DMS 273 (cell line): ENCODE results near the gene PRKAR2B.
"Not testable (repeated sequence)": the region's sequence is repeated elsewhere in the genome, so short reads cannot be mapped to it uniquely, and the experiment has no call there.

Source experiments
- DNase-seq: peaks from one replicate; lab custom pipeline; 2025; ENCODE audit not compliant: unreplicated experiment; lab: John Stamatoyannopoulos, UW

PRKAR2B gene

GRCh38 chr7:107115762-107116540 lies 71.4 kb downstream of the PRKAR2B start:
- DNase-seq, result no peak

GRCh38 chr7:107118109-107118900 lies 73.8 kb downstream of the PRKAR2B start:
- DNase-seq, result no peak

GRCh38 chr7:107119376-107120105 lies 75.0 kb downstream of the PRKAR2B start:
- DNase-seq, result no peak

GRCh38 chr7:107122486-107122911 lies 78.0 kb downstream of the PRKAR2B start:
- DNase-seq, result no peak

- no peak for DNase-seq
These were observed 78.9 kb downstream of the PRKAR2B start for GRCh38 chr7:107123392-107123791.

- no peak for DNase-seq
These were observed 81.0 kb downstream of the PRKAR2B start for GRCh38 chr7:107125475-107125874.

GRCh38 chr7:107128217-107128616 lies 83.7 kb downstream of the PRKAR2B start:
- DNase-seq, result no peak

- DNase-seq, result no peak
These were observed 84.2 kb downstream of the PRKAR2B start for GRCh38 chr7:107128748-107129147.

GRCh38 chr7:107130487-107131220 lies 86.1 kb downstream of the PRKAR2B start:
- peak; percentile 13 for DNase-seq

- peak; percentile 62 for DNase-seq
These were observed 88.9 kb downstream of the PRKAR2B start for GRCh38 chr7:107133396-107133795.

- DNase-seq, result no peak
These were observed 94.4 kb downstream of the PRKAR2B start for GRCh38 chr7:107138696-107139420.

- not testable (repeated sequence) for DNase-seq
These were observed 99.4 kb downstream of the PRKAR2B start for GRCh38 chr7:107143875-107144274.

- no peak for DNase-seq
These were observed 100.7 kb downstream of the PRKAR2B start for GRCh38 chr7:107145067-107145838.

GRCh38 chr7:107147464-107148393 lies 103.2 kb downstream of the PRKAR2B start:
- peak; percentile 64 for DNase-seq

- no peak for DNase-seq
These were observed 104.2 kb downstream of the PRKAR2B start for GRCh38 chr7:107148721-107149120.

- no peak for DNase-seq
These were observed 105.4 kb downstream of the PRKAR2B start for GRCh38 chr7:107149863-107150262.

GRCh38 chr7:107150375-107151073 lies 106.0 kb downstream of the PRKAR2B start:
- DNase-seq, result peak; percentile 87

GRCh38 chr7:107151538-107151937 lies 107.0 kb downstream of the PRKAR2B start:
- DNase-seq, result no peak
